Left cardiac atrium (tissue), 4 donors: Measurements from ENCODE around the gene MIS18A. TPM values are rescaled to one million over a fixed set of nuclear protein-coding genes. Genes with fewer than 3 reads are reported as not detected.

Experiments used
- ATAC-seq, 2 donors: fragments of 200-7000 bp; cut with Tn5 transposase; one replicate each; pipeline ENCODE4 v1.9.1; 2020; ENCODE audit warnings: mild to moderate bottlenecking in 2 of 2, moderate library complexity in 2 of 2
- DNase-seq: peaks from one replicate; pipeline ENCODE4 v3.0.0-alpha.2; 2020
- intact Hi-C, 2 donors: fragments of 100-400 bp; cut with DNase I; formaldehyde crosslinking; loops; one replicate each; pipeline versions ENCODE4 v1.14.1 to v1.15.1; 2022 to 2023
- total RNA-seq, 2 donors: library from RNA; stranded (reverse); fragmentation: NEBNext Ultra II Directional; extraction: Animal tissue kit (Norgen Biotek cat#: 25700); gene quantifications; one replicate each; pipeline ENCODE4 v1.2.1, GENCODE V29; 2021
- donor health status: DM: no; HTN: yes; CAD: no.
- donor health status: DM: no; HTN: yes; CAD: no; lungs with severe emphysema.
- donor health status: DM: yes; HTN: yes; CAD: no.
- donor health status: Dilated cardiomyopathy.

MIS18A gene
- total RNA-seq, 2 donors from 2014 or later: 3.6 to 4.5 TPM

GRCh38 chr21:32226444-32226843, 52.4 kb downstream of the MIS18A start:
- intact Hi-C loops: no loop called here
- no peak for DNase-seq
- ATAC-seq: no peak

Other genes starting within 250 kb of the MIS18A start
- 10 to 100 TPM; 15.0 to 22.3 TPM for gene MRAP, start 19.8 kb upstream of the MIS18A start, total RNA-seq
- 10 to 100 TPM in 1 of 2 donors, 1 to 10 TPM in 1; 8.5 to 13.5 TPM for gene URB1, start 114.0 kb upstream of the MIS18A start, total RNA-seq
- gene EVA1C, start 133.7 kb upstream of the MIS18A start, total RNA-seq: 10 to 100 TPM; 22.1 to 52.8 TPM